Stomach (tissue), 9 donors: Measurements from ENCODE around the gene ARHGAP1. TPM values are rescaled to one million over a fixed set of nuclear protein-coding genes. Genes with fewer than 3 reads are reported as not detected.

Source experiments
- DNase-seq, 2 donors: peaks; one replicate each; pipeline versions ENCODE4 v3.0.0 to v3.0.0-alpha.2; 2013 to 2019
- H3K27ac ChIP-seq, 5 donors: fragments of 200-600 bp in 4 of 5; sonication (generic) in 4 of 5; one replicate each; pipeline ENCODE4 v1.5.1; 2013 to 2019; ENCODE audit warnings: mild to moderate bottlenecking in 1 of 5, moderate library complexity in 1 of 5
- H3K27me3 ChIP-seq, 3 donors: fragments of 200-600 bp; sonication (generic); one replicate each; pipeline ENCODE4 v1.5.1; 2017 to 2019; ENCODE audit warnings: mixed run types in 1 of 3
- H3K36me3 ChIP-seq, 4 donors: fragments of 200-600 bp; sonication (generic); 1 replicate in 3 of 4; 2 replicates in 1 of 4; pipeline ENCODE4 v1.5.1; 2016 to 2019
- H3K4me1 ChIP-seq, 4 donors: fragments of 200-600 bp; sonication (generic); one replicate each; pipeline ENCODE4 v1.5.1; 2016 to 2019
- H3K4me3 ChIP-seq, 4 donors: fragments of 200-600 bp; sonication (generic) in 3 of 4; one replicate each; pipeline ENCODE4 v1.5.1; 2016 to 2019; ENCODE audit warnings: mild to moderate bottlenecking in 1 of 4
- H3K9me3 ChIP-seq, 4 donors: fragments of 200-600 bp; sonication (generic); one replicate each; pipeline ENCODE4 v1.5.1; 2016 to 2019
- CTCF ChIP-seq, 7 experiments: fragments of 450-650 bp in 4 of 7; fragments of 200-600 bp in 3 of 7; sonication (generic) in 3 of 7; IDR thresholded peaks; one replicate each; pipeline ENCODE4 v1.5.1; 2016 to 2019; ENCODE audit warnings: antibody characterized with exemption in 7 of 7, control low read depth in 2 of 7, mild to moderate bottlenecking in 1 of 7
- EP300 ChIP-seq: sonication (generic); formaldehyde crosslinking; IDR thresholded peaks from one replicate; pipeline ENCODE4 v1.6.1; 2017; ENCODE audit warnings: antibody characterized with exemption
- POLR2A ChIP-seq, 4 donors: fragments of 450-650 bp; IDR thresholded peaks; one replicate each; pipeline ENCODE4 v1.6.1; 2016; ENCODE audit warnings: antibody characterized with exemption in 4 of 4, control low read depth in 2 of 4, mild to moderate bottlenecking in 1 of 4, moderate library complexity in 1 of 4
- POLR2AphosphoS5 ChIP-seq, 3 donors: sonication (generic); formaldehyde crosslinking; IDR thresholded peaks; one replicate each; pipeline ENCODE4 v1.6.1; 2016; ENCODE audit warnings: antibody characterized with exemption in 3 of 3
- WGBS, 5 donors: extraction: QIAGEN DNeasy Blood & Tissue Kit in 3 of 5; methylation state at CpG; one replicate each; pipeline versions ENCODE4 v1.1.5 to v1.1.7; 2013 to 2018; 5-methylcytosine and 5-hydroxymethylcytosine counted together
- intact Hi-C: fragments of 100-400 bp; cut with DNase I; formaldehyde crosslinking; loops from one replicate; pipeline ENCODE4 v1.15.1; 2023; ENCODE audit warnings: low total_unique reads
- polyA plus RNA-seq, 3 donors: library from polyadenylated mRNA; stranded (reverse); fragments of 200-250 nt; gene quantifications; one replicate each; pipeline ENCODE4 v1.2.3, GENCODE V29; 2013
- total RNA-seq, 5 donors: library from RNA; depleted of rRNA; stranded (reverse); fragments of >200 nt; gene quantifications; one replicate each; pipeline versions ENCODE4 v1.1.0 to v1.2.3, GENCODE V29; 2014 to 2016
- donor health status: healthy with polysubstance abuse.
- donor health status: Bipolar disorder and iron deficiency.
- donor health status: healthy.

The ARHGAP1 gene
- total and polyA plus RNA-seq, 8 donors, result 21.1 to 82.9 (median 31.3) TPM

- WGBS, 5 donors, result 75 to 83% (median 79%) methylated on average over 15 of the region's 15 CpGs
These were observed 23.8 kb downstream of the ARHGAP1 start for GRCh38 chr11:46676436-46677158.

GRCh38 chr11:46675949-46676348, 24.5 kb downstream of the ARHGAP1 start:
- WGBS, 5 donors, result 70 to 81% (median 79%) methylated on average over 7 of the region's 7 CpGs
- intact Hi-C loops, result no loop called here
- no peak overlapping the region for H3K4me3 ChIP-seq
- no peak for DNase-seq
- no peaks in the 10 kb centered on the region for H3K27me3 ChIP-seq
- no peak for TF ChIP-seq EP300
- no peak for TF ChIP-seq POLR2AphosphoS5 (IDR thresholded peaks at IDR 0.05)
- TF ChIP-seq CTCF (IDR thresholded peaks at IDR 0.05), result no peak
- no peak for TF ChIP-seq POLR2A (IDR thresholded peaks at IDR 0.05)
- H3K4me1 ChIP-seq, result peaks cover 22 to 69% (median 44%) of the 10 kb centered on the region in 4 donors
- no peaks in the 10 kb centered on the region for H3K9me3 ChIP-seq
- H3K27ac ChIP-seq, result peak overlapping the region; percentile 80 to 91 (median 84)
- peaks cover 58 to 81% (median 79%) of the 10 kb centered on the region in 4 donors for H3K36me3 ChIP-seq

More at GRCh38 chr11:46676436-46677158, 23.8 kb downstream of the ARHGAP1 start:
- Histone ChIP-seq H3K4me1 (peaks cover 22 to 62% (median 41%) of the 10 kb centered on the region in 4 donors), H3K4me3 (no peak overlapping the region), H3K27me3 (no peaks in the 10 kb centered on the region), H3K27ac (peak overlapping the region; percentile 80 to 91 (median 84)), H3K36me3 (peaks cover 58 to 81% (median 79%) of the 10 kb centered on the region in 4 donors), H3K9me3 (no peaks in the 10 kb centered on the region)
- TF ChIP-seq POLR2A (IDR thresholded peaks at IDR 0.05) (no peak), EP300 (no peak), POLR2AphosphoS5 (IDR thresholded peaks at IDR 0.05) (no peak), CTCF (IDR thresholded peaks at IDR 0.05) (no peak)
- DNase-seq, result no peak
- intact Hi-C loops, result no loop called here

GRCh38 chr11:46675288-46675851, 25.0 kb downstream of the ARHGAP1 start:
- 16 to 32% (median 22%) methylated on average over 4 of the region's 4 CpGs for WGBS, 5 donors
- peak overlapping the region; percentile 80 to 91 (median 84) for H3K27ac ChIP-seq
- no peaks in the 10 kb centered on the region for H3K9me3 ChIP-seq
- TF ChIP-seq POLR2A (IDR thresholded peaks at IDR 0.05) (no peak), POLR2AphosphoS5 (IDR thresholded peaks at IDR 0.05) (peak in 1 of 3 donors; percentile 71), CTCF (IDR thresholded peaks at IDR 0.05) (peak in 3 of 7 experiments; percentile 9 to 22 (median 11)), EP300 (no peak)
- intact Hi-C loops, result no loop called here
- no peak overlapping the region for H3K4me3 ChIP-seq
- no peaks in the 10 kb centered on the region for H3K27me3 ChIP-seq
- peaks cover 58 to 81% (median 79%) of the 10 kb centered on the region in 4 donors for H3K36me3 ChIP-seq
- peaks cover 22 to 74% (median 46%) of the 10 kb centered on the region in 4 donors for H3K4me1 ChIP-seq
- peak; percentile 79 to 80 for DNase-seq

GRCh38 chr11:46674463-46675287, 25.7 kb downstream of the ARHGAP1 start:
- Histone ChIP-seq H3K27ac (peak overlapping the region; percentile 80 to 91 (median 84)), H3K4me1 (peaks cover 22 to 80% (median 46%) of the 10 kb centered on the region in 4 donors), H3K36me3 (peaks cover 54 to 81% (median 79%) of the 10 kb centered on the region in 4 donors), H3K9me3 (no peaks in the 10 kb centered on the region), H3K4me3 (no peak overlapping the region), H3K27me3 (no peaks in the 10 kb centered on the region)
- DNase-seq, result peak in 1 of 2 donors; percentile 63
- intact Hi-C loops, result no loop called here
- 37 to 46% (median 41%) methylated on average over 12 of the region's 12 CpGs for WGBS, 5 donors
- TF ChIP-seq POLR2A (IDR thresholded peaks at IDR 0.05) (no peak), CTCF (IDR thresholded peaks at IDR 0.05) (no peak), POLR2AphosphoS5 (IDR thresholded peaks at IDR 0.05) (no peak), EP300 (no peak)
